Liver (tissue), 3 donors: ENCODE measurements around the gene DVL1.

Source experiments
- ATF3 ChIP-seq: IDR thresholded peaks from 2 replicates; pipeline ENCODE4 v1.6.1; 2016; ENCODE audit warnings: antibody characterized with exemption
- CTCF ChIP-seq: fragments of 150-350 bp; IDR thresholded peaks from 2 replicates; pipeline ENCODE4 v1.5.1; 2017; ENCODE audit warnings: improper control_type of control experiment, low read depth, low read length; ENCODE audit not compliant: missing input control
- EGR1 ChIP-seq, 2 donors: IDR thresholded peaks; 2 replicates each; pipeline ENCODE4 v1.6.1; 2016 to 2018; ENCODE audit warnings: antibody characterized with exemption in 2 of 2, low read depth in 2 of 2
- FOXA1 ChIP-seq: IDR thresholded peaks from 2 replicates; pipeline ENCODE4 v1.6.1; 2016; ENCODE audit warnings: antibody characterized with exemption
- GABPA ChIP-seq, 2 donors: IDR thresholded peaks in 1 of 2; conservative IDR thresholded peaks in 1 of 2; 2 replicates each; pipeline ENCODE4 v1.6.1; 2016; ENCODE audit warnings: antibody characterized with exemption in 2 of 2, mild to moderate bottlenecking in 1 of 2, moderate library complexity in 1 of 2
- JUND ChIP-seq, 2 donors: IDR thresholded peaks; 2 replicates each; pipeline ENCODE4 v1.6.1; 2016; ENCODE audit warnings: antibody characterized with exemption in 2 of 2
- MAX ChIP-seq: IDR thresholded peaks from 2 replicates; pipeline ENCODE4 v1.6.1; 2016; ENCODE audit warnings: antibody characterized with exemption
- RAD21 ChIP-seq, 2 donors: IDR thresholded peaks; 2 replicates each; pipeline ENCODE4 v1.6.1; 2016; ENCODE audit warnings: antibody characterized with exemption in 2 of 2, mild to moderate bottlenecking in 2 of 2
- REST ChIP-seq: IDR thresholded peaks from 2 replicates; pipeline ENCODE4 v1.6.1; 2016; ENCODE audit warnings: antibody characterized with exemption, mild to moderate bottlenecking
- SP1 ChIP-seq: IDR thresholded peaks from 2 replicates; pipeline ENCODE4 v1.6.1; 2018; ENCODE audit warnings: antibody characterized with exemption, mild to moderate bottlenecking
- TAF1 ChIP-seq: conservative IDR thresholded peaks from 2 replicates; pipeline ENCODE4 v1.6.1; 2016; ENCODE audit warnings: antibody characterized with exemption, mild to moderate bottlenecking
- YY1 ChIP-seq: IDR thresholded peaks from 2 replicates; pipeline ENCODE4 v1.6.1; 2016; ENCODE audit warnings: antibody characterized with exemption, mild to moderate bottlenecking
- ZBTB33 ChIP-seq: IDR thresholded peaks from 2 replicates; pipeline ENCODE4 v1.6.1; 2016; ENCODE audit warnings: antibody characterized with exemption
- donor health status: healthy.
- donor health status: healthy.

GRCh38 chr1:1354271-1355247 lies 5.3 kb upstream of the DVL1 start:
- no peak for TF ChIP-seq ATF3
- no peak for TF ChIP-seq CTCF
- TF ChIP-seq RAD21 (IDR thresholded peaks at IDR 0.05) = no peak
- no peak for TF ChIP-seq MAX
- no peak for TF ChIP-seq JUND (IDR thresholded peaks at IDR 0.05)
- no peak for TF ChIP-seq FOXA1
- TF ChIP-seq SP1 = no peak
- no peak for TF ChIP-seq TAF1
- TF ChIP-seq YY1 = no peak
- TF ChIP-seq REST = no peak
- no peak for TF ChIP-seq ZBTB33
- no peak for TF ChIP-seq GABPA (IDR thresholded peaks at IDR 0.05 in 1 of 2, conservative IDR thresholded peaks at IDR 0.05 in 1 of 2)
- no peak for TF ChIP-seq EGR1 (IDR thresholded peaks at IDR 0.05; ENCODE audit: low read depth in 2 of 2)
